HL-60 (cell line): Measurements from ENCODE around the gene C11orf87.

ENCODE experiments used
- DNase-seq, 2 experiments: peaks; one replicate each; pipeline ENCODE4 v3.0.0-alpha.2; 2010 to 2020; ENCODE audit warnings: low read depth in 1 of 2, low spot score in 1 of 2
- H3K27ac ChIP-seq: fragments of 250-450 bp; sonication (Bioruptor Pico); replicated peaks from 2 replicates; pipeline ENCODE4 v1.5.1; 2020; ENCODE audit warnings: mild to moderate bottlenecking, moderate library complexity
- H3K27me3 ChIP-seq: fragments of 250-450 bp; sonication (Bioruptor Pico); 2 replicates; pipeline ENCODE4 v1.5.1; 2021; ENCODE audit warnings: mild to moderate bottlenecking, moderate library complexity; ENCODE audit not compliant: insufficient read depth, poor library complexity, severe bottlenecking
- H3K4me3 ChIP-seq: replicated peaks from 2 replicates; pipeline ENCODE4 v1.5.1; 2011; ENCODE audit warnings: mild to moderate bottlenecking, control low read depth, low read length; ENCODE audit not compliant: insufficient read depth
- CTCF ChIP-seq: IDR thresholded peaks from one replicate; pipeline ENCODE4 v1.5.1; 2011; ENCODE audit warnings: low read length, control low read depth, inconsistent platforms; ENCODE audit not compliant: insufficient read depth
- GABPA ChIP-seq: IDR thresholded peaks from 2 replicates; pipeline ENCODE4 v1.6.1; 2012; ENCODE audit warnings: low read depth
- POLR2AphosphoS5 ChIP-seq: IDR thresholded peaks from 2 replicates; pipeline ENCODE4 v1.6.1; 2012; ENCODE audit warnings: low read depth
- REST ChIP-seq: IDR thresholded peaks from 2 replicates; pipeline ENCODE4 v1.6.1; 2012; ENCODE audit warnings: low read depth; ENCODE audit not compliant: insufficient replicate concordance
- SPI1 ChIP-seq: IDR thresholded peaks from 2 replicates; pipeline ENCODE4 v1.6.1; 2012; ENCODE audit warnings: low read depth, mild to moderate bottlenecking, borderline replicate concordance
- long read RNA-seq: library from polyadenylated mRNA; unstranded; transcript quantifications from one replicate; pipeline ENCODE4 v2.0.0, GENCODE V29; 2020

C11orf87 gene
- long read RNA-seq = 0 reads

- H3K4me3 ChIP-seq = no peak within 1 kb of the TSS
- peaks cover 30% of the 10 kb centered on the region for H3K27me3 ChIP-seq
- TF ChIP-seq CTCF (no peak), GABPA (no peak), POLR2AphosphoS5 (no peak), REST (peak; percentile 27), SPI1 (no peak)
These were observed at the start of gene C11orf87 for GRCh38 chr11:109421981-109422869. TSS of gene C11orf87 (plus strand) at chr11:109422190. CDS start at chr11:109423634, 1,444 bp downstream.

GRCh38 chr11:109374032-109374431 lies 48.0 kb upstream of the C11orf87 start:
- TF ChIP-seq SPI1 = no peak
- no peak for TF ChIP-seq REST
- no peak for TF ChIP-seq POLR2AphosphoS5
- TF ChIP-seq GABPA = no peak
- TF ChIP-seq CTCF = no peak

More at GRCh38 chr11:109421981-109422869, at the start of gene C11orf87:
- no peak within 1 kb of the TSS for H3K27ac ChIP-seq
- DNase-seq = no peak

GRCh38 chr11:109374441-109374840 lies 47.5 kb upstream of the C11orf87 start:
- TF ChIP-seq CTCF (no peak), GABPA (no peak), REST (no peak)
- no peak overlapping the region for H3K27ac ChIP-seq
- no peak overlapping the region for H3K4me3 ChIP-seq
- H3K27me3 ChIP-seq = no peaks in the 10 kb centered on the region
- DNase-seq = peak in 1 of 2 experiments; percentile 54

More at GRCh38 chr11:109374032-109374431, 48.0 kb upstream of the C11orf87 start:
- Histone ChIP-seq H3K27ac (no peak overlapping the region), H3K27me3 (no peaks in the 10 kb centered on the region), H3K4me3 (no peak overlapping the region)
- DNase-seq = no peak
